Measurements from ENCODE around the gene KDELR3.

The KDELR3 gene

GRCh38 chr22:38504731-38505540 is 37.0 kb downstream of the KDELR3 start:
- TF ChIP-seq CTCF (IDR thresholded peaks at IDR 0.05; ENCODE audit: low read depth, low read length) (no peak), MYC (IDR thresholded peaks at IDR 0.05; ENCODE audit: low read depth, low read length) (no peak), POLR2A (IDR thresholded peaks at IDR 0.05; ENCODE audit: extremely low read depth, insufficient read length) (no peak)
- TF ChIP-seq, protein P1, sequence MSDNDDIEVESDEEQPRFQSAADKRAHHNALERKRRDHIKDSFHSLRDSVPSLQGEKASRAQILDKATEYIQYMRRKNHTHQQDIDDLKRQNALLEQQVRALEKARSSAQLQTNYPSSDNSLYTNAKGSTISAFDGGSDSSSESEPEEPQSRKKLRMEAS (IDR thresholded peaks at IDR 0.05; ENCODE audit: low read depth, low read length): no peak
- peak overlapping the region; percentile 100 for H3K4me3 ChIP-seq (ENCODE audit: low read depth, low read length)
- peak; percentile 72 for DNase-seq (ENCODE audit: low read depth)

DNA sequence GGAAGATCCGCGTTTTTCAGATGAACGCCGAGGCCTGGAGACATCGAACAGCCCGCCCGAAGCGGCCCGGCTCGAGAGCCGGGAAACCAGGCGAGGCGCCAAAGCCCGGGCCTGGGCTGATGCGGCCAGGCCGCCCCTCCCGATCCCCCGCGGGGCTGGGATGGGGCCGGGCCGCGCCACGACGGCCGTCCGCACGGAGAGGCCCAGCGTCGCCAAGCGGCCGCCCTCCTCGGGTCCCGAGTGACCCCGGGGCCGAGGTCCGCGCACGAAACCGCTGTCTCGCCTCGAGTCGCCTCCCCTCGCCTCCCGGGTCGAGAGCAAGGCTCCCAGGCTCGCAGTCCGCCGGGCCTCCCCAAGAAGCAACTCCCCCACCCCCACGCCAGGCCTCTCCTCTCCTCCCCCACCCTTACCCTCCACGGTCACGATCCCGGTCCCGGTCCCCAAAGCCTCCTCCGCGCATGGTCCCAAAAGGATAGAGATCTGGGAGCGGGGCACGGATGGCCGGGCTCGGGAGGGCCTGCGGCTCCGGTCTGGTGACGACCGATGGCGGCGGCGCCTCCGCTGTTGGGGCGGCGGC is 37.7 kb downstream of the KDELR3 start:
- no peak for TF ChIP-seq MYC (IDR thresholded peaks at IDR 0.05; ENCODE audit: low read depth, low read length)
- TF ChIP-seq, protein P1 (IDR thresholded peaks at IDR 0.05; ENCODE audit: low read depth, low read length): no peak
- no peak for TF ChIP-seq CTCF (IDR thresholded peaks at IDR 0.05; ENCODE audit: low read depth, low read length)
- TF ChIP-seq POLR2A (IDR thresholded peaks at IDR 0.05; ENCODE audit: extremely low read depth, insufficient read length): no peak
- DNase-seq (ENCODE audit: low read depth): peak; percentile 66
- H3K4me3 ChIP-seq (ENCODE audit: low read depth, low read length): peak overlapping the region; percentile 100

DNA sequence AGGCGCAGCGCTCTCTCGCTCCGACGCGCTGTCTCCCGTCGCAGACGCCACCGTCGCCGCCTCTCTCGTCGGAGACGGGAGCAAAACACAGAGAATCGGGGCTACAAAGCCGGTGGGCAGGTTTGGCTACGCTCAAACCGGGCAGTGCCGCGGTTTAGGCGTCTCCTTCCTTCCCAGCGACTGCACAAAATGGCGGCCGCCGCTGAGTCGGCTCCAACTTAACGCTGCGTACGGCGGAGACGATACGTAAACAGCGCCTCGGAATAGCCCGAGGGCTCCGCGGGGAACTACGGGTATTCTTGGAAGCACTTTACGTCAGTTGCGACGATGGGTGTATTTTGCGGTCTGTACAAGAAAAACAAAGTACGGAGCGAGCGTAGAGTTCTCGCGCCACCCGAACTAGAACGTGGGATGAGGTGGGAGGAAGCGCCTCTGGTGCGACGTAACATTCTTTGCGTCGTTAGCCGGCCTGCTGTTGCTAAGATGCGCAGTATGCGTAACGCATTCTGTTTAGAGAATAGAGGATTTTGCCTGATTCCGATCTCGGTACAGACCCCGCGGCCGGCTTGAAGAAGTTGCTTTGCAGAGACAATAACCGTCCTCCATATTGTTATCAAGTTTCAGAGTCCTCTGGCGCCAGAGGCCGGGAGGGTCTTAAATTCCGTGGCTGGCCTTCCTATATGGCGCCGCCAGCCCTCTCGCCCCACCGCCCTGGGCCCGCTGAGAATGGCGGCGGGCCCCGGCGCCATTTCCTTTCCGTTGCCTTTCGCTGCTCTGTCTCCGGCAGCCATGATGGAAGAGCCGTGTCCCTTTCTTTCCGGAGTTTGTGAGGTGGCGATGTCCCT is 38.4 kb downstream of the KDELR3 start, which contains the start of gene DDX17:
TSS of gene DDX17 (minus strand) at position 194 of the 845 bp plus-strand sequence.
- H3K4me3 ChIP-seq (ENCODE audit: low read depth, low read length): peak within 1 kb of the TSS; percentile 100
- peak; percentile 94 for DNase-seq (ENCODE audit: low read depth)
- TF ChIP-seq POLR2A (IDR thresholded peaks at IDR 0.05; ENCODE audit: extremely low read depth, insufficient read length) (peak; percentile 65), CTCF (IDR thresholded peaks at IDR 0.05; ENCODE audit: low read depth, low read length) (no peak)

DNA sequence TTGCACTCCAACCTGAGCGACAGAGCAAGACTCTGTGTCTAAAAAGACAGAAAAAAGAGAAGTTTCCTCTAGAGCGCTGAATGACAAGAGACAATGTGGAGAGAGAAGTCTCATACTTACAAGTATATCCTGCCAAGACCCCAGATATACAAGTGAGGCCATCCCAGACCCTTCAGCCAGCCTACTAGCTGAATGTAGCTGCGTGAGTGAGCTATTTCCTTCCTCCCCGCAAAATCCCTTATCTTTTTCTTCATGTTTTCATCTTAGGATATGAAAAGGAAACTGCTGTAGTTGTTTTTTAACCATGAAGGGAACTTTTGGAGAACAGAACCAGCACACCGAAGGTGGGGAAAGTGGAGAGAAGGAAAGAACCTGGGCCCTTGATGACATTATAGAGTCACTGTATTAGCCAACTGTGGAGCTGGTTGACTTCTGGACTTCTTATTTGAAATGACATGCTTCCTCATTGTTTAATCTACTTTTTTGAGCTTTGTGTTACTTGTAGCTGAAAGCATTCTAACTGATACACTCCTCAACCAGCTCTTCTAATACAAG is 42.6 kb downstream of the KDELR3 start:
- TF ChIP-seq, protein P1 (IDR thresholded peaks at IDR 0.05; ENCODE audit: low read depth, low read length): no peak
- TF ChIP-seq MYC (IDR thresholded peaks at IDR 0.05; ENCODE audit: low read depth, low read length) (no peak), CTCF (IDR thresholded peaks at IDR 0.05; ENCODE audit: low read depth, low read length) (no peak), POLR2A (IDR thresholded peaks at IDR 0.05; ENCODE audit: extremely low read depth, insufficient read length) (no peak)
- H3K4me3 ChIP-seq (ENCODE audit: low read depth, low read length): no peak overlapping the region
- no peak for DNase-seq (ENCODE audit: low read depth)

- peak; percentile 30 for DNase-seq (ENCODE audit: low read depth)
- TF ChIP-seq, protein P1 (IDR thresholded peaks at IDR 0.05; ENCODE audit: low read depth, low read length): no peak
- TF ChIP-seq CTCF (IDR thresholded peaks at IDR 0.05; ENCODE audit: low read depth, low read length) (peak; percentile 11), POLR2A (IDR thresholded peaks at IDR 0.05; ENCODE audit: extremely low read depth, insufficient read length) (no peak)
Measured at GRCh38 chr22:38513063-38513462, 45.2 kb downstream of the KDELR3 start.

More at GRCh38 chr22:38513063-38513462, 45.2 kb downstream of the KDELR3 start:
- no peak overlapping the region for H3K4me3 ChIP-seq (ENCODE audit: low read depth, low read length)
